H1 (cell line): Measurements from ENCODE around the gene SGMS1. TPM values are rescaled to one million over a fixed set of nuclear protein-coding genes. Genes with fewer than 3 reads are reported as not detected.

Source experiments
- CTCF ChIA-PET: fragments of 300-600 bp; sonication (Branson Sonifier 250); formaldehyde crosslinking; loops from one replicate; lab custom pipeline; 2021; ENCODE audit not compliant: partially characterized antibody; lab: Charles Lee
- POLR2A ChIA-PET: fragments of 300-600 bp; sonication (Branson Sonifier 250); formaldehyde crosslinking; loops from one replicate; lab custom pipeline; 2021; ENCODE audit warnings: inconsistent platforms; ENCODE audit not compliant: partially characterized antibody; lab: Charles Lee
- DNase-seq, 2 experiments: peaks; one replicate each; pipeline versions ENCODE4 v3.0.0 to v3.0.0-alpha.2; 2010 to 2022; ENCODE audit warnings: low spot score in 2 of 2, low read depth in 1 of 2, mixed read lengths in 1 of 2
- FAIRE-seq: peaks from 2 replicates; lab custom pipeline; 2011; peaks lifted over from hg19 to GRCh38; lab: Jason Lieb, UNC
- H2AFZ ChIP-seq: 2 replicates; pipeline ENCODE4 v1.8.1; 2012; ENCODE audit warnings: low read length, inconsistent platforms
- H2AK5ac ChIP-seq: 2 replicates; pipeline ENCODE4 v1.6.1; 2013; ENCODE audit warnings: low read depth, low read length
- H2BK120ac ChIP-seq: replicated peaks from 2 replicates; pipeline ENCODE3; 2013; ENCODE audit warnings: low read depth, low read length, inconsistent platforms
- H2BK12ac ChIP-seq: 2 replicates; pipeline ENCODE4 v1.6.1; 2013; ENCODE audit warnings: low read depth, low read length
- H2BK15ac ChIP-seq: 2 replicates; pipeline ENCODE4 v1.6.1; 2013; ENCODE audit warnings: low read length
- H2BK20ac ChIP-seq: 2 replicates; pipeline ENCODE4 v1.6.1; 2013; ENCODE audit warnings: low read length
- H2BK5ac ChIP-seq: 2 replicates; pipeline ENCODE4 v1.6.1; 2013; ENCODE audit warnings: low read depth, low read length
- H3K14ac ChIP-seq: 2 replicates; pipeline ENCODE4 v1.6.1; 2013; ENCODE audit warnings: inconsistent platforms; ENCODE audit not compliant: insufficient read length
- H3K18ac ChIP-seq: 2 replicates; pipeline ENCODE4 v1.6.1; 2013; ENCODE audit warnings: low read length; ENCODE audit errors: extremely low read depth
- H3K23ac ChIP-seq: 2 replicates; pipeline ENCODE4 v1.6.1; 2013; ENCODE audit warnings: inconsistent platforms; ENCODE audit not compliant: insufficient read length
- H3K23me2 ChIP-seq: 2 replicates; pipeline ENCODE4 v1.6.1; 2013; ENCODE audit warnings: low read depth, low read length
- H3K27ac ChIP-seq: 2 replicates; pipeline ENCODE4 v1.6.1; 2011; ENCODE audit warnings: low read depth, low read length, inconsistent platforms
- H3K27me3 ChIP-seq, 4 experiments: replicated peaks in 1 of 4; 1 replicate in 1 of 4; 2 replicates in 3 of 4; pipeline versions ENCODE4 v1.6.1 to v1.8.1; 2011 to 2013; ENCODE audit warnings: low read length in 3 of 4, mild to moderate bottlenecking in 3 of 4, inconsistent platforms in 2 of 4, mixed read lengths in 2 of 4, moderate library complexity in 1 of 4; ENCODE audit not compliant: control insufficient read depth in 3 of 4, insufficient read depth in 3 of 4; ENCODE audit errors: extremely low read depth in 1 of 4
- H3K36me3 ChIP-seq, 4 experiments: 2 replicates each; pipeline versions ENCODE4 v1.6.1 to v1.8.1; 2011 to 2013; ENCODE audit warnings: mild to moderate bottlenecking in 4 of 4, low read length in 3 of 4, moderate library complexity in 2 of 4, control low read depth in 1 of 4, inconsistent platforms in 1 of 4; ENCODE audit not compliant: insufficient read depth in 4 of 4, control insufficient read depth in 2 of 4
- H3K4ac ChIP-seq: replicated peaks from 2 replicates; pipeline ENCODE3; 2013; ENCODE audit warnings: low read length, low read depth, mixed read lengths, inconsistent platforms; ENCODE audit not compliant: insufficient read length
- H3K4me1 ChIP-seq, 4 experiments: replicated peaks in 1 of 4; 1 replicate in 1 of 4; 2 replicates in 3 of 4; pipeline versions ENCODE4 v1.6.1 to v1.8.1; 2011 to 2013; ENCODE audit warnings: low read length in 3 of 4, inconsistent platforms in 2 of 4, mixed read lengths in 1 of 4; ENCODE audit not compliant: insufficient read depth in 4 of 4, control insufficient read depth in 3 of 4
- H3K4me2 ChIP-seq, 2 experiments: 2 replicates each; pipeline versions ENCODE4 v1.6.1 to v1.8.1; 2011 to 2013; ENCODE audit warnings: low read depth in 2 of 2, low read length in 2 of 2, control low read depth in 1 of 2, inconsistent platforms in 1 of 2, mild to moderate bottlenecking in 1 of 2; ENCODE audit not compliant: insufficient read depth in 1 of 2
- H3K4me3 ChIP-seq, 4 experiments: fragments of 200-600, 300-600 bp in 1 of 4; sonication (generic), shearing (Covaris generic), sonication (Bioruptor Twin) in 1 of 4; 2 replicates each; pipeline versions ENCODE4 v1.5.1 to v1.8.1; 2011 to 2016; ENCODE audit warnings: low read length in 4 of 4, low read depth in 3 of 4, control low read depth in 2 of 4, inconsistent platforms in 2 of 4, mild to moderate bottlenecking in 2 of 4, mixed read lengths in 1 of 4, moderate library complexity in 1 of 4; ENCODE audit not compliant: insufficient read depth in 2 of 4; ENCODE audit errors: extremely low read depth in 1 of 4
- H3K56ac ChIP-seq: replicated peaks from 2 replicates; pipeline ENCODE3; 2013; ENCODE audit warnings: low read depth, mild to moderate bottlenecking, mixed read lengths, low read length, inconsistent platforms; ENCODE audit not compliant: insufficient read length
- H3K79me1 ChIP-seq: 2 replicates; pipeline ENCODE4 v1.6.1; 2013; ENCODE audit warnings: low read depth, low read length, control low read depth
- H3K79me2 ChIP-seq, 2 experiments: 2 replicates each; pipeline versions ENCODE4 v1.6.1 to v1.8.1; 2012 to 2013; ENCODE audit warnings: low read length in 2 of 2, mild to moderate bottlenecking in 2 of 2, inconsistent platforms in 1 of 2; ENCODE audit not compliant: insufficient read depth in 2 of 2, control insufficient read depth in 1 of 2
- H3K9ac ChIP-seq, 4 experiments: replicated peaks in 1 of 4; 1 replicate in 1 of 4; 2 replicates in 3 of 4; pipeline versions ENCODE4 v1.6.1 to v1.8.1; 2011 to 2013; ENCODE audit warnings: low read depth in 3 of 4, low read length in 3 of 4, control low read depth in 2 of 4, mild to moderate bottlenecking in 2 of 4, moderate library complexity in 2 of 4, inconsistent platforms in 1 of 4; ENCODE audit errors: extremely low read depth in 1 of 4
- H3K9me3 ChIP-seq, 2 experiments: 2 replicates each; pipeline versions ENCODE4 v1.6.1 to v1.8.1; 2012 to 2013; ENCODE audit warnings: mild to moderate bottlenecking in 2 of 2, moderate library complexity in 2 of 2, control low read depth in 1 of 2, inconsistent platforms in 1 of 2, low read depth in 1 of 2, low read length in 1 of 2, mixed read lengths in 1 of 2; ENCODE audit not compliant: insufficient read depth in 2 of 2
- H4K20me1 ChIP-seq, 2 experiments: replicated peaks in 1 of 2; 2 replicates each; pipeline versions ENCODE3 to v1.8.1; 2011 to 2013; ENCODE audit warnings: inconsistent platforms in 2 of 2, low read length in 2 of 2, mild to moderate bottlenecking in 1 of 2; ENCODE audit not compliant: insufficient read depth in 2 of 2, control insufficient read depth in 1 of 2
- H4K5ac ChIP-seq: 2 replicates; pipeline ENCODE4 v1.6.1; 2013; ENCODE audit warnings: low read length, low read depth, mixed read lengths, inconsistent platforms; ENCODE audit not compliant: insufficient read length
- H4K8ac ChIP-seq: 2 replicates; pipeline ENCODE4 v1.8.0; 2013; ENCODE audit warnings: mild to moderate bottlenecking, moderate library complexity, low read length, inconsistent platforms; ENCODE audit not compliant: insufficient read depth; ENCODE audit errors: extremely low read depth
- H4K91ac ChIP-seq: replicated peaks from 2 replicates; pipeline ENCODE3; 2013; ENCODE audit warnings: low read length, mixed read lengths, inconsistent platforms; ENCODE audit not compliant: insufficient read length
- POLR2AphosphoS5 ChIP-seq: IDR thresholded peaks from 2 replicates; pipeline ENCODE4 v1.6.1; 2011; ENCODE audit warnings: low read depth, low read length
- WGBS, 2 experiments: shearing (Covaris generic) in 1 of 2; methylation state at CpG; one replicate each; pipeline versions ENCODE4 v1.1.6 to v1.1.7; 2013 to 2015; ENCODE audit warnings: low lambda C conversion rate in 2 of 2, mixed read lengths in 2 of 2, inconsistent platforms in 1 of 2, low coverage in 1 of 2, missing lambda C conversion rate in 1 of 2; ENCODE audit not compliant: insufficient replicate concordance in 2 of 2, insufficient coverage in 1 of 2, insufficient read length in 1 of 2; ENCODE audit errors: extremely low coverage in 1 of 2, missing lambda C conversion rate in 1 of 2; 5-methylcytosine and 5-hydroxymethylcytosine counted together
- polyA plus RNA-seq, 7 experiments: library from polyadenylated mRNA; depleted of rRNA in 3 of 7; stranded (reverse) in 5 of 7; unstranded in 2 of 7; fragments of >200 nt in 5 of 7; fragments of 200-250 nt in 2 of 7; gene quantifications; 1 replicate in 5 of 7; 2 replicates in 1 of 7; 4 replicates in 1 of 7; pipeline versions ENCODE4 v1.2.1 to v1.2.3, GENCODE V29; 2011 to 2013; ENCODE audit warnings: missing spikeins in 2 of 7, mixed read lengths in 2 of 7
- total RNA-seq: library from RNA; stranded (reverse); fragmentation: NEBNext Ultra II Directional; extraction: Animal tissue kit (Norgen Biotek cat#: 25700); gene quantifications from 2 replicates; pipeline ENCODE4 v1.2.1, GENCODE V29; 2021

The SGMS1 gene
- total and polyA plus RNA-seq, 2 of the 8 experiments (the other 6 are each of a cell fraction or from before 2014, with no cell fraction given) = 6.0 to 15.6 TPM

DNA sequence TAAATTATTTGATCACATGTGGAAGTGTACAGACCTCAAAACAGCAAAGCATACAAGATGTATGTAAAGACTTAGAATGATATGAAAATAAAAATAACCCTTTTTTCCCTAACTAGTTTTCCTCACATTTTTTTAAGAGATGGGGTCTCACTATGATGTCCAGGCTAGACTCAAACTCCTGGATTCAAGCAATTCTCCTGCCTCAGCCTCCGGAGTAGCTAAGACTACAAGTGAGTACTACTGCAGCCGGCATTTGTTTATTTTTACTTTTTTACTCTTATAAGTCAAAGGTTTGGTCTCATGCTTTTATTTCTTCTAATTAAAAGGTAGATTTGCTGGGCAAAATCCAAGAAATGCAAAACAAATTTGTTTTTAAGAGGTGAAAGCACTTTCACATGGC, 248.0 kb downstream of the SGMS1 start:
- Histone ChIP-seq H2AFZ (no peak overlapping the region), H3K9ac (no peak overlapping the region)

More for the DNA sequence above, 248.0 kb downstream of the SGMS1 start:
- H3K14ac ChIP-seq = no peak overlapping the region
- WGBS, 2 experiments = 90% methylated on average over 2 of the region's 2 CpGs; no CpG with 5 or more reads in 1 of the 2 experiments
- no peak overlapping the region for H3K4me3 ChIP-seq
- H3K36me3 ChIP-seq = no peaks in the 10 kb centered on the region
- no peak overlapping the region for H2BK20ac ChIP-seq
- H2AK5ac ChIP-seq = no peak overlapping the region
- no peak overlapping the region for H3K23ac ChIP-seq
- H4K20me1 ChIP-seq = peaks cover 0 to 2% of the 10 kb centered on the region in 2 experiments
- no peaks in the 10 kb centered on the region for H3K79me1 ChIP-seq
- H4K8ac ChIP-seq = no peak overlapping the region
- no peaks in the 10 kb centered on the region for H3K23me2 ChIP-seq
- H3K27ac ChIP-seq = no peak overlapping the region
- H2BK15ac ChIP-seq = no peak overlapping the region
- no peaks in the 10 kb centered on the region for H3K27me3 ChIP-seq
- H2BK5ac ChIP-seq = no peak overlapping the region
- H4K5ac ChIP-seq = no peak overlapping the region
- TF ChIP-seq POLR2AphosphoS5 = no peak
- ChIA-PET POLR2A (no interaction called here), CTCF (interaction anchor here (1.2 kb wide), 1 partner anchor 45 kb away, joined by 3 read pairs; no protein-coding TSS in a partner anchor)
- no peak overlapping the region for H3K18ac ChIP-seq
- DNase-seq (no peak), FAIRE-seq (no peak)
- peaks cover 0 to 3% of the 10 kb centered on the region in 2 experiments; a peak in 1 of 4 replicates for H3K9me3 ChIP-seq
- H2BK12ac ChIP-seq = no peak overlapping the region
- H3K56ac ChIP-seq = no peak overlapping the region
- no peak overlapping the region for H2BK120ac ChIP-seq
- H4K91ac ChIP-seq = no peak overlapping the region
- H3K4ac ChIP-seq = no peak overlapping the region
- no peaks in the 10 kb centered on the region for H3K79me2 ChIP-seq
- H3K4me2 ChIP-seq = no peak overlapping the region
- H3K4me1 ChIP-seq = no peaks in the 10 kb centered on the region
